Esophagus squamous epithelium (tissue), 4 donors: ENCODE measurements around the gene RTN4RL2.
A peak's percentile ranks its signal among the peaks of the same experiment; 100 is the strongest.

Experiments
- POLR2A ChIP-seq, 4 donors: fragments of 450-650 bp; IDR thresholded peaks; one replicate each; pipeline ENCODE4 v1.6.1; 2017; ENCODE audit warnings: antibody characterized with exemption in 4 of 4, mild to moderate bottlenecking in 4 of 4, moderate library complexity in 3 of 4
- TF ChIP-seq, protein P1 (sequence below), 6 experiments: fragments of 450-650 bp in 4 of 6; fragments of 200-600 bp in 2 of 6; sonication (generic) in 2 of 6; IDR thresholded peaks; one replicate each; pipeline ENCODE4 v1.5.1; 2016 to 2019; ENCODE audit warnings: antibody characterized with exemption in 6 of 6, mild to moderate bottlenecking in 4 of 6, moderate library complexity in 4 of 6

DNA sequence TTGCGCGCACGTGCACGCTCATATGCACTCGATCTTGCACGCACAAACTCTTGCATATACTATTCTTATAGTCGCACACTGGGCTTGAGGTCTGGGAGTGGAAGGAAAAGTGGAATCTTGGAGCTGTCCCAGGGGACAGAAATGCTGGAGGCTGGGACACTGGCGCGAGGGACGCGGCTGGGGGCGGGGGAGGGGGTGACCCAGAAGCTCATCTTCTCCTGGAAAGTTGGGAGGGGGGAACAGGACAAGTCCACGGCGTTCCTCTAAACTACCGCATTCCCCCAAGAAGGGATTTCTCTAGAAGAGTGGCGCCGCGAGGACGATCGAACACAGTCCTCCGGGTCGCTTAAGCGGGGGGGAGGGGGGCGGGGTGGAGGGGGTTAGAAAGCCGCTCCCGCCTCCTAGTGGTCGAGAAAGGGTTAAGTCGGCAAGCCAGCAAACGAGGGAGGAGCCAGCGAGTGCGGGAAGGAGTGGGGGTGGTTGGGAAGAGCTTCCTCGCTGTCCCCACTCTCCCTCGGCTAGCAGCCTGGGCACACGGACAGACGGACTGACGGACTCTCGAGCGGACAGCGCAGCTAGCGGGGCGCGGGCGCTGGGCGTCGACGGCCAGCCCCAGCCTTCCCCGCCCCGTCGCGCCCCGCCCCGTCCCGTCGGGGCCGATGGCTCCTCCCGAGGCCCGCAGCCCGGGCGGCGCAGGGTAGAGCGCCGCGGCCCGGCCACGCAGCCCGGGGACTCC is at the start of gene RTN4RL2:
- no peak for TF ChIP-seq POLR2A (IDR thresholded peaks at IDR 0.05)
- TF ChIP-seq, protein P1, sequence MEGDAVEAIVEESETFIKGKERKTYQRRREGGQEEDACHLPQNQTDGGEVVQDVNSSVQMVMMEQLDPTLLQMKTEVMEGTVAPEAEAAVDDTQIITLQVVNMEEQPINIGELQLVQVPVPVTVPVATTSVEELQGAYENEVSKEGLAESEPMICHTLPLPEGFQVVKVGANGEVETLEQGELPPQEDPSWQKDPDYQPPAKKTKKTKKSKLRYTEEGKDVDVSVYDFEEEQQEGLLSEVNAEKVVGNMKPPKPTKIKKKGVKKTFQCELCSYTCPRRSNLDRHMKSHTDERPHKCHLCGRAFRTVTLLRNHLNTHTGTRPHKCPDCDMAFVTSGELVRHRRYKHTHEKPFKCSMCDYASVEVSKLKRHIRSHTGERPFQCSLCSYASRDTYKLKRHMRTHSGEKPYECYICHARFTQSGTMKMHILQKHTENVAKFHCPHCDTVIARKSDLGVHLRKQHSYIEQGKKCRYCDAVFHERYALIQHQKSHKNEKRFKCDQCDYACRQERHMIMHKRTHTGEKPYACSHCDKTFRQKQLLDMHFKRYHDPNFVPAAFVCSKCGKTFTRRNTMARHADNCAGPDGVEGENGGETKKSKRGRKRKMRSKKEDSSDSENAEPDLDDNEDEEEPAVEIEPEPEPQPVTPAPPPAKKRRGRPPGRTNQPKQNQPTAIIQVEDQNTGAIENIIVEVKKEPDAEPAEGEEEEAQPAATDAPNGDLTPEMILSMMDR (IDR thresholded peaks at IDR 0.05), result peak in 2 of 6 experiments; percentile 35 to 36
